Measurements from ENCODE around the gene OR51T1. TPM values are rescaled to one million over a fixed set of nuclear protein-coding genes. Genes with fewer than 3 reads are reported as not detected.

The OR51T1 gene
- total RNA-seq, 1 experiment from 2014 or later, result not detected

GRCh38 chr11:4903484-4903883 lies 21.8 kb downstream of the OR51T1 start, which contains the start of gene OR51A7:
Gene OR51A7 (plus strand): TSS chr11:4903783. CDS start chr11:4907370, 3,587 bp downstream.
- H3K4me1 ChIP-seq (ENCODE audit: insufficient read depth, low read length, poor library complexity, severe bottlenecking), result no peaks in the 10 kb centered on the region
- DNase-seq (ENCODE audit: low spot score), result no peak
- intact Hi-C loops (cut with micrococcal nuclease; ENCODE audit: unreplicated experiment), result no loop called here
- ChIA-PET CTCF (no interaction called here), POLR2A (ENCODE audit: low non-redundant PET) (no interaction called here)
- no peak within 1 kb of the TSS for H3K4me3 ChIP-seq (ENCODE audit: low read depth, low read length, poor library complexity, severe bottlenecking)
- H3K9me3 ChIP-seq (ENCODE audit: low read depth, low read length, poor library complexity, severe bottlenecking), result no peaks in the 10 kb centered on the region
- H3K36me3 ChIP-seq (ENCODE audit: insufficient read depth, low read length, poor library complexity, severe bottlenecking), result no peaks in the 10 kb centered on the region
- no peak within 1 kb of the TSS for H3K27ac ChIP-seq (ENCODE audit: low read depth, low read length, poor library complexity, severe bottlenecking)
- no peaks in the 10 kb centered on the region for H3K27me3 ChIP-seq (replicated peaks; ENCODE audit: insufficient read depth, low read depth, low read length, poor library complexity)
- BruUV-seq (replicated peaks), result no TSS peak
- TF ChIP-seq CTCF (conservative IDR thresholded peaks at IDR 0.05; ENCODE audit: low read depth, low read length), result no peak
- TF ChIP-seq EZH2 (IDR thresholded peaks at IDR 0.05; ENCODE audit: borderline replicate concordance, low read depth, low read length, poor library complexity, severe bottlenecking), result no peak

- intact Hi-C loops (cut with micrococcal nuclease; ENCODE audit: unreplicated experiment), result no loop called here
- no peak overlapping the region for H3K4me3 ChIP-seq (ENCODE audit: low read depth, low read length, poor library complexity, severe bottlenecking)
- ChIA-PET POLR2A (ENCODE audit: low non-redundant PET) (no interaction called here), CTCF (no interaction called here)
- H3K27ac ChIP-seq (ENCODE audit: low read depth, low read length, poor library complexity, severe bottlenecking), result no peak overlapping the region
- H3K27me3 ChIP-seq (replicated peaks; ENCODE audit: insufficient read depth, low read depth, low read length, poor library complexity), result no peaks in the 10 kb centered on the region
- H3K9me3 ChIP-seq (ENCODE audit: low read depth, low read length, poor library complexity, severe bottlenecking), result no peaks in the 10 kb centered on the region
- H3K36me3 ChIP-seq (ENCODE audit: insufficient read depth, low read length, poor library complexity, severe bottlenecking), result no peaks in the 10 kb centered on the region
- no peak for DNase-seq (ENCODE audit: low spot score)
- no TSS peak for BruUV-seq (replicated peaks)
- no peaks in the 10 kb centered on the region for H3K4me1 ChIP-seq (ENCODE audit: insufficient read depth, low read length, poor library complexity, severe bottlenecking)
- no peak for TF ChIP-seq CTCF (conservative IDR thresholded peaks at IDR 0.05; ENCODE audit: low read depth, low read length)
- TF ChIP-seq EZH2 (IDR thresholded peaks at IDR 0.05; ENCODE audit: borderline replicate concordance, low read depth, low read length, poor library complexity, severe bottlenecking), result no peak
These were observed 34.9 kb downstream of the OR51T1 start for GRCh38 chr11:4916581-4916980.

- Histone ChIP-seq H3K27ac (ENCODE audit: low read depth, low read length, poor library complexity, severe bottlenecking) (no peak within 1 kb of the TSS), H3K4me3 (ENCODE audit: low read depth, low read length, poor library complexity, severe bottlenecking) (no peak within 1 kb of the TSS), H3K36me3 (ENCODE audit: insufficient read depth, low read length, poor library complexity, severe bottlenecking) (no peaks in the 10 kb centered on the region), H3K4me1 (ENCODE audit: insufficient read depth, low read length, poor library complexity, severe bottlenecking) (no peaks in the 10 kb centered on the region), H3K9me3 (ENCODE audit: low read depth, low read length, poor library complexity, severe bottlenecking) (no peaks in the 10 kb centered on the region), H3K27me3 (replicated peaks; ENCODE audit: insufficient read depth, low read depth, low read length, poor library complexity) (no peaks in the 10 kb centered on the region)
- TF ChIP-seq CTCF (conservative IDR thresholded peaks at IDR 0.05; ENCODE audit: low read depth, low read length) (no peak), EZH2 (IDR thresholded peaks at IDR 0.05; ENCODE audit: borderline replicate concordance, low read depth, low read length, poor library complexity, severe bottlenecking) (no peak)
- POLR2A ChIA-PET (ENCODE audit: low non-redundant PET), result no interaction called here
- intact Hi-C loops (cut with micrococcal nuclease; ENCODE audit: unreplicated experiment), result no loop called here
- no TSS peak for BruUV-seq (replicated peaks)
- DNase-seq (ENCODE audit: low spot score), result no peak
- CTCF ChIA-PET, result no interaction called here
These were observed 37.5 kb downstream of the OR51T1 start, which contains the start of gene OR51G2 for GRCh38 chr11:4919250-4919649. Gene OR51G2 (minus strand): TSS chr11:4919350. CDS start chr11:4915663, 3,687 bp downstream.

Measured in A673 (cell line).